22Rv1 (cell line): ENCODE measurements around the gene KRT5.

Experiments
- H3K27ac ChIP-seq: fragments of 450-650 bp; 2 replicates; pipeline ENCODE4 v1.5.1; 2017
- ZFX ChIP-seq: fragments of 450-650 bp; IDR thresholded peaks from 2 replicates; pipeline ENCODE4 v1.6.1; 2017; ENCODE audit warnings: antibody characterized with exemption, borderline replicate concordance
- TF ChIP-seq, protein P1 (sequence below): fragments of 450-650 bp; IDR thresholded peaks from 2 replicates; pipeline ENCODE4 v1.5.1; 2017; ENCODE audit warnings: mild to moderate bottlenecking

The KRT5 gene

DNA sequence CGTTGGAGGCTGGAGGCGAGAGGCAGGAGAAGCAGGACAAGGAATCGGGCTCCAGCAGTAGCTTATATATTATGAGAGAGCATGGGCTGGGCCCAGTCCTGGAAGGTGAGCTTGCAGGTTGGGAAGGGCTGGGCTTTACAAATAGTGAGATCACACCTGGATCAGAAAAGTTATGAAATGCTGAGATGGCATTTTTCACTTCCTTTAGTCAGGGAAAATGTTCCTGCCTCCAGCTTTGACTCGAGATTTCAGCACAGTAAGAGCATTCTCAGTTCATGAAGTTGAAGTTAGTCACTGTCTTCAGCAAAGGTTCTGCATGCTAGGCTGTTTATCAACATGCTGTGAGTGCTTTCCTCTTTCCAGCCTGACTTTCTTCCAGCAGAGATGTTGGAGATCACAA is 46.4 kb downstream of the KRT5 start, which contains the start of gene KRT6C:
Gene KRT6C (minus strand): TSS at position 38 of the 400 bp plus-strand sequence. CDS start 68 bp downstream, outside the sequence.
- TF ChIP-seq ZFX = no peak
- TF ChIP-seq, protein P1, sequence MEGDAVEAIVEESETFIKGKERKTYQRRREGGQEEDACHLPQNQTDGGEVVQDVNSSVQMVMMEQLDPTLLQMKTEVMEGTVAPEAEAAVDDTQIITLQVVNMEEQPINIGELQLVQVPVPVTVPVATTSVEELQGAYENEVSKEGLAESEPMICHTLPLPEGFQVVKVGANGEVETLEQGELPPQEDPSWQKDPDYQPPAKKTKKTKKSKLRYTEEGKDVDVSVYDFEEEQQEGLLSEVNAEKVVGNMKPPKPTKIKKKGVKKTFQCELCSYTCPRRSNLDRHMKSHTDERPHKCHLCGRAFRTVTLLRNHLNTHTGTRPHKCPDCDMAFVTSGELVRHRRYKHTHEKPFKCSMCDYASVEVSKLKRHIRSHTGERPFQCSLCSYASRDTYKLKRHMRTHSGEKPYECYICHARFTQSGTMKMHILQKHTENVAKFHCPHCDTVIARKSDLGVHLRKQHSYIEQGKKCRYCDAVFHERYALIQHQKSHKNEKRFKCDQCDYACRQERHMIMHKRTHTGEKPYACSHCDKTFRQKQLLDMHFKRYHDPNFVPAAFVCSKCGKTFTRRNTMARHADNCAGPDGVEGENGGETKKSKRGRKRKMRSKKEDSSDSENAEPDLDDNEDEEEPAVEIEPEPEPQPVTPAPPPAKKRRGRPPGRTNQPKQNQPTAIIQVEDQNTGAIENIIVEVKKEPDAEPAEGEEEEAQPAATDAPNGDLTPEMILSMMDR = no peak
- no peak within 1 kb of the TSS for H3K27ac ChIP-seq

DNA sequence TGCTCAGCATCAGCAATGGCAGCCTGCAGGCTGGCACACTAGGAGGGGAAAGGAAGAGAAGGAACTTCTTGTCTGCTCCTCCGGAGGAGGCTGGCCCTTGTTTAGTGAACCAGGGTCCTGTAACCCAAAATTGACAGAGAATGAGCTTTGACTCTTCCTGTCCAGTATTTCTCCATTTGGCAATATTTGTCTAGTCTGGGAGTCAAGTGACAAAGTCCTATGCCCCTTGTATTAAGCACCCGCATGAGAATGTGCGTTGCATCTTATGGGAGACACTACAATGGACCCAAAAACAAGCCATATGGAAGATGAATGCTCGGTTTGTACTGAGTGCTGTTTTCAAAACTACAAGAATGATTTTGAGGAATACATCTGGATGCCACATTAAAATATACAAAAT is 50.3 kb downstream of the KRT5 start:
- H3K27ac ChIP-seq = no peak overlapping the region
- TF ChIP-seq ZFX = no peak
- TF ChIP-seq, protein P1 = peak; percentile 5; the same call in 1 of the 2 replicates

DNA sequence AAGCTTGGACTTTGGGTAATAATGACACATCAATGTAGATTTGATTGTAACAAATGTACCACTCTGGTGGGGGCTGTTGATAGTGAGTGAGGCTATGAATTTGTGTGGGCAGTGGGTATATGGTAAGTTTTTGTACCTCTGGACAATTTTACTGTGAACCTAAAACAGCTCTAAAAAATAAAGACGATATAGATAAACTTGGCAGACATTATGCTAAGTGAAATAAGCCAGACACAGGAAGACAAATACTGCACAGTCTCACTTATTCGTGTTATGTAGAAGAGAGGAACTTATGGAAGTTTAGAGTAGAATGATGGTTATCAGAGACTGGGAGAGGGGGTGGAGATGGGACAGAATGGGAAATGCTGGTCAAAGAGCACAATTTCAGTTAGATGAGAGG is 55.3 kb downstream of the KRT5 start:
- no peak overlapping the region for H3K27ac ChIP-seq
- TF ChIP-seq, protein P1 = no peak
- no peak for TF ChIP-seq ZFX
